ENCODE measurements around the gene JDP2. TPM values are rescaled to one million over a fixed set of nuclear protein-coding genes. Genes with fewer than 3 reads are reported as not detected.

Gene JDP2
- total RNA-seq, 4 donors from 2014 or later, result 82.3 to 147 (median 106) TPM

GRCh38 chr14:75453817-75454434, 26.1 kb downstream of the JDP2 start:
- 71 to 77% methylated on average over 14 of the region's 14 CpGs for WGBS, 2 donors

GRCh38 chr14:75454963-75455546, 27.2 kb downstream of the JDP2 start:
- TF ChIP-seq CTCF (IDR thresholded peaks at IDR 0.05), result no peak
- peak in 1 of 2 donors; percentile 38 for TF ChIP-seq EP300 (IDR thresholded peaks at IDR 0.05)
- TF ChIP-seq POLR2A (IDR thresholded peaks at IDR 0.05), result no peak
- peaks cover 0 to 91% (median 70%) of the 10 kb centered on the region in 4 donors for H3K4me1 ChIP-seq
- WGBS, 2 donors, result 40 to 53% methylated on average over 6 to 12 of the region's 12 CpGs
- DNase-seq (ENCODE audit: low spot score in 2 of 2), result peak; percentile 65 to 73
- no peaks in the 10 kb centered on the region for H3K27me3 ChIP-seq
- no peaks in the 10 kb centered on the region for H3K9me3 ChIP-seq
- no peaks in the 10 kb centered on the region for H3K36me3 ChIP-seq
- no peak overlapping the region for H3K4me3 ChIP-seq
- peak overlapping the region in 3 of 4 donors; percentile 71 to 94 (median 82) for H3K27ac ChIP-seq

More at GRCh38 chr14:75453817-75454434, 26.1 kb downstream of the JDP2 start:
- no peak overlapping the region for H3K4me3 ChIP-seq
- H3K27ac ChIP-seq, result peak overlapping the region; percentile 71 to 94 (median 76)
- H3K27me3 ChIP-seq, result no peaks in the 10 kb centered on the region
- no peaks in the 10 kb centered on the region for H3K36me3 ChIP-seq
- H3K9me3 ChIP-seq, result no peaks in the 10 kb centered on the region
- DNase-seq (ENCODE audit: low spot score in 2 of 2), result no peak
- peaks cover 0 to 91% (median 73%) of the 10 kb centered on the region in 4 donors for H3K4me1 ChIP-seq
- TF ChIP-seq EP300 (IDR thresholded peaks at IDR 0.05), result no peak
- no peak for TF ChIP-seq POLR2A (IDR thresholded peaks at IDR 0.05)
- no peak for TF ChIP-seq CTCF (IDR thresholded peaks at IDR 0.05)

- peaks cover 0 to 85% (median 58%) of the 10 kb centered on the region in 4 donors for H3K4me1 ChIP-seq
- no peaks in the 10 kb centered on the region for H3K27me3 ChIP-seq
- no peak for DNase-seq (ENCODE audit: low spot score in 2 of 2)
- TF ChIP-seq EP300 (IDR thresholded peaks at IDR 0.05), result no peak
- TF ChIP-seq CTCF (IDR thresholded peaks at IDR 0.05), result no peak
- TF ChIP-seq POLR2A (IDR thresholded peaks at IDR 0.05), result no peak
- H3K36me3 ChIP-seq, result peaks cover 0 to 7% (median 0%) of the 10 kb centered on the region in 3 donors
- peak overlapping the region in 3 of 4 donors; percentile 71 to 94 (median 82) for H3K27ac ChIP-seq
- 44 to 64% methylated on average over 16 of the region's 16 CpGs for WGBS, 2 donors
- no peak overlapping the region for H3K4me3 ChIP-seq
- no peaks in the 10 kb centered on the region for H3K9me3 ChIP-seq
These were observed 28.5 kb downstream of the JDP2 start for GRCh38 chr14:75456069-75456996.

- 59 to 60% methylated on average over 5 of the region's 5 CpGs for WGBS, 2 donors
- Histone ChIP-seq H3K27me3 (no peaks in the 10 kb centered on the region), H3K27ac (peak overlapping the region in 2 of 4 donors; percentile 82 to 94), H3K4me3 (no peak overlapping the region), H3K36me3 (peaks cover 0 to 13% (median 4%) of the 10 kb centered on the region in 3 donors), H3K9me3 (no peaks in the 10 kb centered on the region), H3K4me1 (peaks cover 0 to 85% (median 54%) of the 10 kb centered on the region in 4 donors)
- TF ChIP-seq POLR2A (IDR thresholded peaks at IDR 0.05), result no peak
- no peak for TF ChIP-seq EP300 (IDR thresholded peaks at IDR 0.05)
- TF ChIP-seq CTCF (IDR thresholded peaks at IDR 0.05), result no peak
- DNase-seq (ENCODE audit: low spot score in 2 of 2), result no peak
These were observed 29.1 kb downstream of the JDP2 start for GRCh38 chr14:75456997-75457335.
